ENCODE results near the gene RIPOR2.

DNA sequence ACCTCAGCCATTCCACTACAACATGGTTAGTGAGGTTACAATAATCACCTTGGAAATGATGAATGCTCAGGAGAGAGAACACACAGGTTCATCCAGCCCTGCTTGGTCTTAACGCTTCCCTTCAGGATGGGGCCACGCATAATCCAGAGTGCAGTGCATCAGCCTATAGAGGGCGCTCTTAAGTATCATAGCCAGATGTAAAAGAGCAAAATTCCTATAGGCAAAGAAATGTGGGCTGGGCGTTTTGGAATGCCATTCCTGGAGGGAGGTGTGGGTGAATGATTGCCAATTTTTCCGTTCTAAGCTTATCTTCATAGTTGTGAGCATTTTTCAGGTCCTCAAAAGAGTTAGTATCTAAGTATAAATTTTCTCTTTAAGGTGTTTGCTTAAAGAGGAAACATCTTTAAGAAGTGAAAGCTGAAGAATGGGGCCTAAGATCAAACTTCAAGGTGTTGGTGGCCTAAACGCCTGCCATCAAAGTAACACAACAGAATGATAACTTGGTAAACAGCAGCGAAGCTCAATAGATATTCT, 1.8 kb downstream of the RIPOR2 start:
- no peak for TF ChIP-seq RBAK (CRISPR knock-in tag; IDR thresholded peaks at IDR 0.05)
- no peak for TF ChIP-seq TRIM24 (CRISPR knock-in tag; IDR thresholded peaks at IDR 0.05)
- TF ChIP-seq ZNF883 (CRISPR knock-in tag; IDR thresholded peaks at IDR 0.05; ENCODE audit: not compliant biosample characterization) = no peak
- TF ChIP-seq ZNF274 (CRISPR knock-in tag; IDR thresholded peaks at IDR 0.05) = no peak
- TF ChIP-seq, protein P1, sequence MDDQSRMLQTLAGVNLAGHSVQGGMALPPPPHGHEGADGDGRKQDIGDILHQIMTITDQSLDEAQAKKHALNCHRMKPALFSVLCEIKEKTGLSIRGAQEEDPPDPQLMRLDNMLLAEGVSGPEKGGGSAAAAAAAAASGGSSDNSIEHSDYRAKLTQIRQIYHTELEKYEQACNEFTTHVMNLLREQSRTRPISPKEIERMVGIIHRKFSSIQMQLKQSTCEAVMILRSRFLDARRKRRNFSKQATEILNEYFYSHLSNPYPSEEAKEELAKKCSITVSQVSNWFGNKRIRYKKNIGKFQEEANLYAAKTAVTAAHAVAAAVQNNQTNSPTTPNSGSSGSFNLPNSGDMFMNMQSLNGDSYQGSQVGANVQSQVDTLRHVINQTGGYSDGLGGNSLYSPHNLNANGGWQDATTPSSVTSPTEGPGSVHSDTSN (CRISPR knock-in tag; IDR thresholded peaks at IDR 0.05; ENCODE audit: borderline replicate concordance) = no peak
- TF ChIP-seq, protein P2, sequence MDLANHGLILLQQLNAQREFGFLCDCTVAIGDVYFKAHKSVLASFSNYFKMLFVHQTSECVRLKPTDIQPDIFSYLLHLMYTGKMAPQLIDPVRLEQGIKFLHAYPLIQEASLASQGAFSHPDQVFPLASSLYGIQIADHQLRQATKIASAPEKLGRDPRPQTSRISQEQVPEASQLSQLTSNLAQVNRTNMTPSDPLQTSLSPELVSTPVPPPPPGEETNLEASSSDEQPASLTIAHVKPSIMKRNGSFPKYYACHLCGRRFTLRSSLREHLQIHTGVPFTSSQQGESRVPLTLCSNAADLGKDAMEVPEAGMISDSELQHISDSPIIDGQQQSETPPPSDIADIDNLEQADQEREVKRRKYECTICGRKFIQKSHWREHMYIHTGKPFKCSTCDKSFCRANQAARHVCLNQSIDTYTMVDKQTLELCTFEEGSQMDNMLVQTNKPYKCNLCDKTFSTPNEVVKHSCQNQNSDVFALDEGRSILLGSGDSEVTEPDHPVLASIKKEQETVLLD (CRISPR knock-in tag; IDR thresholded peaks at IDR 0.05; ENCODE audit: low read depth) = no peak
